OCI-LY7 (cell line): ENCODE measurements around the gene MDH2.

Experiments
- CTCF ChIP-seq: fragments of 200-600 bp; sonication (generic); conservative IDR thresholded peaks from 2 replicates; pipeline ENCODE4 v1.5.1; 2014; ENCODE audit warnings: mild to moderate bottlenecking, antibody characterized with exemption, low read length, moderate library complexity, mixed read lengths
- EZH2phosphoT487 ChIP-seq: fragments of 200-600 bp; sonication (generic); IDR thresholded peaks from 2 replicates; pipeline ENCODE4 v1.6.1; 2018; ENCODE audit warnings: low read depth, borderline replicate concordance, mild to moderate bottlenecking, mixed run types, antibody characterized with exemption, low read length, moderate library complexity, mixed read lengths

GRCh38 chr7:76002822-76003221 is 45.1 kb upstream of the MDH2 start:
- TF ChIP-seq CTCF: no peak
- TF ChIP-seq EZH2phosphoT487: no peak
